RWPE2 (cell line): Measurements from ENCODE around the gene CD2AP.
A peak's percentile ranks its signal among the peaks of the same experiment; 100 is the strongest.
"Not testable (repeated sequence)": the region's sequence is repeated elsewhere in the genome, so short reads cannot be mapped to it uniquely, and the experiment has no call there.

Experiments used
- ATAC-seq: fragments of 200-7000 bp; cut with Tn5 transposase; 3 replicates; pipeline ENCODE4 v1.9.1; 2021; ENCODE audit warnings: low read depth
- DNase-seq: peaks from one replicate; pipeline ENCODE4 v3.0.0-alpha.2; 2020; ENCODE audit warnings: low spot score
- H3K27ac ChIP-seq: fragments of 450-650 bp; 2 replicates; pipeline ENCODE4 v1.5.1; 2017; ENCODE audit warnings: mild to moderate bottlenecking; ENCODE audit not compliant: poor library complexity, severe bottlenecking
- H3K27me3 ChIP-seq: fragments of 250-450 bp; sonication (Bioruptor Pico); 2 replicates; pipeline ENCODE4 v1.5.1; 2021; ENCODE audit warnings: mild to moderate bottlenecking, moderate library complexity; ENCODE audit not compliant: insufficient read depth, poor library complexity, severe bottlenecking
- H3K36me3 ChIP-seq: fragments of 250-450 bp; sonication (Bioruptor Pico); 2 replicates; pipeline ENCODE4 v1.5.1; 2020; ENCODE audit warnings: low read depth, mild to moderate bottlenecking, moderate library complexity
- H3K4me1 ChIP-seq: fragments of 250-450 bp; sonication (Bioruptor Pico); 2 replicates; pipeline ENCODE4 v1.5.1; 2021; ENCODE audit warnings: mild to moderate bottlenecking, moderate library complexity; ENCODE audit not compliant: insufficient read depth, poor library complexity, severe bottlenecking
- H3K4me3 ChIP-seq: fragments of 250-450 bp; sonication (Bioruptor Pico); 2 replicates; pipeline ENCODE4 v1.5.1; 2021; ENCODE audit warnings: mild to moderate bottlenecking, moderate library complexity; ENCODE audit not compliant: severe bottlenecking
- H3K9me3 ChIP-seq: fragments of 250-450 bp; sonication (Bioruptor Pico); 2 replicates; pipeline ENCODE4 v1.5.1; 2021; ENCODE audit warnings: mild to moderate bottlenecking, moderate library complexity; ENCODE audit not compliant: severe bottlenecking
- CTCF ChIP-seq: fragments of 450-650 bp; IDR thresholded peaks from one replicate; pipeline ENCODE4 v1.5.1; 2017; ENCODE audit warnings: mild to moderate bottlenecking, moderate library complexity; ENCODE audit not compliant: poor library complexity, severe bottlenecking

Gene CD2AP

GRCh38 chr6:47478233-47479139 lies 897 bp downstream of the CD2AP start:
- peak overlapping the region; percentile 78 for H3K27ac ChIP-seq
- no peak for TF ChIP-seq CTCF
- peak overlapping the region; percentile 92 for H3K4me3 ChIP-seq
- no peaks in the 10 kb centered on the region for H3K36me3 ChIP-seq
- H3K4me1 ChIP-seq: peaks cover 35% of the 10 kb centered on the region
- H3K27me3 ChIP-seq: no peaks in the 10 kb centered on the region
- H3K9me3 ChIP-seq: no peaks in the 10 kb centered on the region
- no peak; the same call in 1 of the 3 replicates for ATAC-seq
- no peak for DNase-seq

- no peaks in the 10 kb centered on the region for H3K36me3 ChIP-seq
- peak overlapping the region; percentile 78 for H3K27ac ChIP-seq
- H3K4me3 ChIP-seq: peak overlapping the region; percentile 92
- H3K9me3 ChIP-seq: no peaks in the 10 kb centered on the region
- ATAC-seq (no peak), DNase-seq (no peak)
- H3K4me1 ChIP-seq: peaks cover 41% of the 10 kb centered on the region
- no peaks in the 10 kb centered on the region for H3K27me3 ChIP-seq
- no peak for TF ChIP-seq CTCF
Observed at GRCh38 chr6:47479140-47479508, 1.5 kb downstream of the CD2AP start.

- DNase-seq: no peak
- no peaks in the 10 kb centered on the region for H3K9me3 ChIP-seq
- H3K27me3 ChIP-seq: no peaks in the 10 kb centered on the region
- H3K4me3 ChIP-seq: peak overlapping the region; percentile 92
- peaks cover 49% of the 10 kb centered on the region for H3K4me1 ChIP-seq
- H3K27ac ChIP-seq: no peak overlapping the region
- no peak for TF ChIP-seq CTCF
- no peak for ATAC-seq
- H3K36me3 ChIP-seq: no peaks in the 10 kb centered on the region; the same call in 1 of the 2 replicates
Observed at GRCh38 chr6:47479874-47480273, 2.3 kb downstream of the CD2AP start.

- H3K9me3 ChIP-seq, ATAC-seq, H3K27me3 ChIP-seq, H3K27ac ChIP-seq, H3K4me3 ChIP-seq, DNase-seq, H3K36me3 ChIP-seq: not testable (repeated sequence)
- H3K4me1 ChIP-seq: peaks cover 62% of the 10 kb centered on the region
Observed at GRCh38 chr6:47481213-47481612, 3.6 kb downstream of the CD2AP start.

- ATAC-seq: no peak
- Histone ChIP-seq H3K4me3 (no peak overlapping the region), H3K4me1 (peaks cover 60% of the 10 kb centered on the region)
Observed at GRCh38 chr6:47481806-47482205, 4.2 kb downstream of the CD2AP start.

More at GRCh38 chr6:47481806-47482205, 4.2 kb downstream of the CD2AP start:
- H3K27me3 ChIP-seq: no peaks in the 10 kb centered on the region
- no peak for DNase-seq
- H3K27ac ChIP-seq: peak overlapping the region; percentile 88
- H3K36me3 ChIP-seq: peaks cover 9% of the 10 kb centered on the region
- no peaks in the 10 kb centered on the region for H3K9me3 ChIP-seq
- TF ChIP-seq CTCF: no peak
